A172 (cell line): ENCODE results near the gene WNT9B. TPM values are rescaled to one million over a fixed set of nuclear protein-coding genes. Genes with fewer than 3 reads are reported as not detected.
A peak's percentile ranks its signal among the peaks of the same experiment; 100 is the strongest.
"Not testable (repeated sequence)": the region's sequence is repeated elsewhere in the genome, so short reads cannot be mapped to it uniquely, and the experiment has no call there.

Experiments
- DNase-seq: peaks from one replicate; pipeline ENCODE4 v3.0.0-alpha.2; 2015; ENCODE audit warnings: low spot score
- total RNA-seq: library from RNA; depleted of rRNA; stranded (reverse); fragments of >200 nt; shearing (Covaris generic); gene quantifications from 2 replicates; pipeline ENCODE4 v1.2.3, GENCODE V29; 2014

WNT9B gene
- total RNA-seq, 1 experiment from 2014 or later, result not detected

GRCh38 chr17:46908068-46908737 is 56.8 kb downstream of the WNT9B start:
- DNase-seq, result no peak

DNA sequence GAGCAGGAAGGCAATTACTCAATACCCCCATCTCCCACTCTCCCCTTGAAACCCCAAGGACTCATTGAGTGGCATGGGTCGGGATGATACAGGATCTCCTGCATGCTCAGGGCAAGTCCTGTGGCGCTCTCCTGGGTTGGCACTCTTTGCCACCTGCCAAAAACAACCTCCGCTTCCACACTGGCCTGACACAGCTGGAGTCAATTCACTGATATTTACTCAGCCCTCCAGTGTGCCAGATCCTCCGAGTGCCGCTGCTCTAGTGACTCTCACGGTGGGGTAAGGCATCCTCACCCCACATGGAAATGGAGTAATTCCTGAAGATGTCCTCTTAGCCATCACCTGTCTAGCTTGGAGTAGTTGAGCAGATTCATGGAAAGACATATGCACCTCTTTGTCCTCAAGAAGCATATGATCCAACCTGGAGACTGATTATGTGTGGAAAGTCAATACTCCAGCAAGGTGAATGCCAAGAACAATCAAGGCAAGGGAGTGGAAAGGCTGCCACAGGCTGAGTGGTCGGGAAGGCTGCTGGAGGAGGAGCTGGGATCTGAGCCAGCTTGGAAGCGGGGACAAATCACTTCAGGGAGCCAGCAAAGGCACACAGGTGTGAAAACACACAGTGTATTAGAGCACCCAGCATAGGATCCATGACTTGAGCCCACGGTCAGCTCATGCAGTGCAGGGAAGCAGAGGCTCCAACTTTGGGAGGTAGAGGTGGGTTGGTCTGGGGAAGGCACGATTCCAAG is 59.0 kb downstream of the WNT9B start:
- DNase-seq, result no peak

- DNase-seq, result no peak
Measured at GRCh38 chr17:46911311-46911710, 59.9 kb downstream of the WNT9B start.

DNA sequence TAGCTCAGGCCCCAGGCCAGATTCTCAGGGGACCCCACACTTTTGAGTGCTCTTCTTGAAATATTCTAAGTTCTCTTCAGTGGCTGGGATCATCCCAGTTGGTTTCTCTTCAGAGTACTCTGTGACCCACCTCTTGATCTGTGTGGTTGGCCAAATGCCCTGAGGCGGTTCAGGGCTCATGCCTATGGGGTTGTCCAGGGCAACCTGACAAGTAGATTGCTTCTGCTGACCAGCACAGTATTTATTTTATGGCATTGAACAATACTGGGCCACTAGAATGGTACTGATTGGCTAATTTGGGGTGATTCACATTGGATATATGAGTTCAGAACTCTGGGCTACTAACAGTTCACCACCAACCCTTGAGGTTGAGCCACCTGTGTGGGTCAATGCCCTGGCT is 64.2 kb downstream of the WNT9B start:
- DNase-seq, result no peak

DNA sequence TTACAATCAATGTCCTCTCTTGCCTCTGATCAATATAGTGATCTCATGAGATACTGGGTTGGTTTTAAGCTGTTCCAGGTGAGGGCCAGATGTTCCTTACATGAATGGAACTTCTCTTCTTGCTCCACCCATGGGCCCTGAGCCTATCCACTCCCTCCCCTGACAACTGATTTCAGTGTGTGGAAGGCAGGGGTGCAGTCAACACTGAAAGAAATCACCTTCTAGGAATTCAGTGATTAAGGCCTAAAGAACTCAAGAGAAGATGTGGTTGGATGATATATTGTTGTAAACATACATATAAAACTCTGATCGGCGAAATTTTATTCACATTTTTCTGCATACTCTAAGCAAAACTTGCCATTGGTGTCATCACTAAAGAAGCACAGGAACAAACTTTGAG is 64.8 kb downstream of the WNT9B start:
- DNase-seq, result peak; percentile 23

DNA sequence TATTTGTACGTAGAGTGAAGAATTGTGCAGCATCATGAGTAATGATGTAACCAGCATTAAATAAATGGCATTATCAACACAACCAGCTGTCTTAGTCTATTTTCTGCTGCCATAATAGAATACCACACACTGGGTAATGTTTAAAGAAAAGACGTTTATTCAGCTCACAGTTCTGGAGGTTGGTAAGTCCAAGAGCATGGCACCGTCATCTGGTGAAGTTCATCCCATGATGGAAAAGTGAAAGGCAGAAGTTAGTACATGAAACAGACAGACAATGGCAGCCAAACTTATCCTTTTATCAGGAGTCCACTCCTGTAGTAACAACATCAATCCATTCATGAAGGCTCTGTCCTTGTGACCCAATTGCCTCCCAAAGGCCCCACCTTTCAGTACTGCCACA is 65.2 kb downstream of the WNT9B start:
- DNase-seq, result no peak

DNA sequence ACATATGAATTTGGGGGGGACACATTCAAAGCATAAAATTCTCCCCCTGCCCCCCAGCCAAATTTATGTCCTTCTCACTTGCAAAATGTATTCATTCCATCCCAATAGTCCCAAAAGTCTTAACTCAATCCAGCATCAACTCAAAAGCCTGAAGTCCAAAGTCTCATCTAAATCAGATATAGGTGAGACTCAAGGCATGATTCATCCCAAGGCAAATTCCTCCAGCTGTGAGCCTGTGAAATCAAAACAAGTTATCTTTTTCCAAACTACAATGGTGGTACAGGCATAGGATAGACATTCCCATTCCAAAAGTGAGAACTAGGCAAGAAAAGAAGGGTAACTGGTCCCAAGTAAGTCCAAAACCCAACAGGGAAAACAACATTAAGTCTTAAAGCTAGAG is 65.7 kb downstream of the WNT9B start:
- no peak for DNase-seq

DNA sequence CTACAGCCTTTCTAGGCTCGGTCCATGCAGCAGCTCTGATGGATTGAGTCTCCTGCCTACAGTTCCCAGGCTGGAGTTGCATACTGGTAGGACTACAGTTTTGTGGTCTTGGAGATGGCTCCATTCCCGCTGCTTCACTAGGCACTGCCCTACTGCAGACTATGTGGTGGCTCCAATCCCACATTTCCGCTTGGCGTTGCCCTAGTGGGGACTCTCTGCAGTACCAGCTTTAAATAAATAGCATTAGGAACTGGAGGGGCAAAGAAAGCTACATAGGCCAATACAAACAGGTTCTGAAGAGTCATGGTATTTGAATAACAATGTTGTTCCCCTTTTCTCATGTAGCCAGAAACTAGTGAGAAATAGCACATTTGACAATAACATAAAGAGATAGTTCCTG is 66.1 kb downstream of the WNT9B start:
- DNase-seq, result no peak

DNA sequence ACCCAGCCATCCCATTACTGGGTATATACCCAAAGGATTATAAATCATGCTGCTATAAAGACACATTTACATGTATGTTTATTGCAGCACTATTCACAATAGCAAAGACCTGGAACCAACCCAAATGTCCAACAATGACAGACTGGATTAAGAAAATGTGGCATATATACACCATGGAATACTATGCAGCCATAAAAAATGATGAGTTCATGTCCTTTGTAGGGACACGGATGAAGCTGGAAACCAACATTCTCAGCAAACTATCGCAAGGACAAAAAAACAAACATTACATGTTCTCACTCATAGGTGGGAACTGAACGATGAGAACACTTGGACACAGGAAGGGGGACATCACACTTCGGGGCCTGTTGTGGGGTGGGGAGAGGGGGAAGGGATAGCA is 70.6 kb downstream of the WNT9B start:
- DNase-seq, result not testable (repeated sequence)

- DNase-seq, result no peak
Measured at GRCh38 chr17:46922487-46922803, 71.1 kb downstream of the WNT9B start.

- DNase-seq, result peak; percentile 85
Measured at GRCh38 chr17:46922804-46923635, 71.6 kb downstream of the WNT9B start, which contains the start of gene GOSR2. TSS of gene GOSR2 (plus strand) at chr17:46923160. CDS start at chr17:46923193, 33 bp downstream.

- no peak for DNase-seq
Measured at GRCh38 chr17:46925185-46925868, 73.9 kb downstream of the WNT9B start.

- no peak for DNase-seq
Measured at GRCh38 chr17:46928467-46929261, 77.3 kb downstream of the WNT9B start.

GRCh38 chr17:46929413-46929812 is 78.0 kb downstream of the WNT9B start:
- DNase-seq, result peak; percentile 72

- DNase-seq, result no peak
Measured at GRCh38 chr17:46930051-46930450, 78.7 kb downstream of the WNT9B start.

DNA sequence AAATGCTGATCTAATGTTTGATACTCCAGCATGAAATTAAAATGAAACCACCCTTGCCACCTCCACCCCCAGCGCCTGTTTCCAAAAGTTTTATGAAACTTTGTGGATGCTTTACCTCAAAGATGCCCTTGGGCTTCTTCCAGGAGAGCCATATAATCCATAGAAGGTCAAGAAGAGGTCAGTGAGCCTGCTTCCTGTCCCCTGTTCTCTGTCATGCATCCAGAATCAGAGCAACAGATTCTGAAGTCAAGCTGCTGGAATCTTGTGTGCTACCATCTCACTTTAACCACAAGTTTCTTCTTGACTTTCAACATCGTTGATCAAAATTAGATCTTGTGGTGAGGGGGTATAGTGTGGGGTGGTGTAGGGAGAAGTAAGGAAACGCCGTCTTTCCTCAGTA is 80.2 kb downstream of the WNT9B start:
- no peak for DNase-seq

- DNase-seq, result peak; percentile 86
Measured at GRCh38 chr17:46935658-46936266, 84.4 kb downstream of the WNT9B start.
